Kasumi-1 (cell line): ENCODE measurements around the gene GPBAR1.
A peak's percentile ranks its signal among the peaks of the same experiment; 100 is the strongest.
"Not testable (repeated sequence)": the region's sequence is repeated elsewhere in the genome, so short reads cannot be mapped to it uniquely, and the experiment has no call there.

Experiments used
- DNase-seq, 2 experiments: peaks; one replicate each; lab custom pipeline; 2025; lab: John Stamatoyannopoulos, UW

The GPBAR1 gene

GRCh38 chr2:218269900-218270720 lies 9.3 kb downstream of the GPBAR1 start, which contains the start of the genes AAMP and PNKD:
TSS of gene AAMP (minus strand) at chr2:218270137. CDS start at chr2:218270086, 51 bp downstream.
TSS of gene PNKD (plus strand) at chr2:218270519. CDS start at chr2:218270536, 17 bp downstream.
- DNase-seq = peak; percentile 90 to 93

- no peak for DNase-seq
These were observed 10.1 kb downstream of the GPBAR1 start for GRCh38 chr2:218270721-218271486.

- DNase-seq = no peak
These were observed 10.6 kb downstream of the GPBAR1 start for GRCh38 chr2:218271487-218271797.

- DNase-seq = no peak
These were observed 11.2 kb downstream of the GPBAR1 start for GRCh38 chr2:218271865-218272530.

- DNase-seq = peak; percentile 44 to 67
These were observed 11.9 kb downstream of the GPBAR1 start for GRCh38 chr2:218272531-218273212.

- not testable (repeated sequence) for DNase-seq
These were observed 12.5 kb downstream of the GPBAR1 start for GRCh38 chr2:218273214-218273907.

- no peak for DNase-seq
These were observed 13.1 kb downstream of the GPBAR1 start for GRCh38 chr2:218273908-218274249.

- DNase-seq = no peak
These were observed 13.8 kb downstream of the GPBAR1 start for GRCh38 chr2:218274586-218274985.

GRCh38 chr2:218275371-218276072 lies 14.7 kb downstream of the GPBAR1 start:
- DNase-seq = no peak

- DNase-seq = no peak
These were observed 16.4 kb downstream of the GPBAR1 start for GRCh38 chr2:218276986-218277755.

- DNase-seq = no peak
These were observed 17.1 kb downstream of the GPBAR1 start for GRCh38 chr2:218277921-218278320.

- DNase-seq = no peak
These were observed 17.9 kb downstream of the GPBAR1 start for GRCh38 chr2:218278531-218279360.

- no peak for DNase-seq
These were observed 19.6 kb downstream of the GPBAR1 start for GRCh38 chr2:218280260-218280870.

- no peak for DNase-seq
These were observed 20.6 kb downstream of the GPBAR1 start for GRCh38 chr2:218281449-218281848.

GRCh38 chr2:218282173-218282991 lies 21.6 kb downstream of the GPBAR1 start:
- no peak for DNase-seq

- DNase-seq = no peak
These were observed 23.4 kb downstream of the GPBAR1 start for GRCh38 chr2:218284106-218284811.

GRCh38 chr2:218285604-218286003 lies 24.8 kb downstream of the GPBAR1 start:
- no peak for DNase-seq
